Epithelial cell of esophagus (primary cell): Measurements from ENCODE around the gene LGALS7B.
"Not testable (repeated sequence)": the region's sequence is repeated elsewhere in the genome, so short reads cannot be mapped to it uniquely, and the experiment has no call there.

ENCODE experiments used
- DNase-seq: peaks from one replicate; pipeline ENCODE4 v3.0.0; 2010; ENCODE audit warnings: low read depth
- H3K4me3 ChIP-seq: 2 replicates; pipeline ENCODE4 v1.5.1; 2011; ENCODE audit warnings: mild to moderate bottlenecking, low read length, control low read depth
- CTCF ChIP-seq: IDR thresholded peaks from 2 replicates; pipeline ENCODE4 v1.5.1; 2011; ENCODE audit warnings: low read depth, mild to moderate bottlenecking, low read length, control low read depth, inconsistent platforms; ENCODE audit not compliant: insufficient read depth; ENCODE audit errors: missing control alignments

Gene LGALS7B

DNA sequence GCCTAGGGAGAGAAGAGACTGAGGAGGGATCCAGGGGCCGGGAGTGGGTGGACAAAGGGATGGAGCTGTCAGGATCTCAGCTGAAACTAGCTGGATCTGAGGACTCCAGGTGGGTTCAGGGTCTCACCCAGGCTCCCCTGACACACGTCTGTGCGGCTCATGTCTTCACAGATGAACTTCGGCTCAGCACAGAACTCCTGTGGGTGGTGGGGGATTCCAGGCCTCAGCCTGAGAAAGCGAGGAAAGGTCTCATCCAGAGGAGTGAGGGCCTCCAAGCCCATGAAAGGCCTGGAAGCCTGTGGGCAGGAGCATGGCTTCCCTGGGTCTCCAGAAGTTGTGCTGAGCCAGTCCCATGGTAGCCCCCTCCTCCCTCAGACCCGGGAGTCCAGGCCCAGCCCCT is 46.1 kb upstream of the LGALS7B start:
- no peak overlapping the region for H3K4me3 ChIP-seq
- DNase-seq, result no peak
- no peak for TF ChIP-seq CTCF

DNA sequence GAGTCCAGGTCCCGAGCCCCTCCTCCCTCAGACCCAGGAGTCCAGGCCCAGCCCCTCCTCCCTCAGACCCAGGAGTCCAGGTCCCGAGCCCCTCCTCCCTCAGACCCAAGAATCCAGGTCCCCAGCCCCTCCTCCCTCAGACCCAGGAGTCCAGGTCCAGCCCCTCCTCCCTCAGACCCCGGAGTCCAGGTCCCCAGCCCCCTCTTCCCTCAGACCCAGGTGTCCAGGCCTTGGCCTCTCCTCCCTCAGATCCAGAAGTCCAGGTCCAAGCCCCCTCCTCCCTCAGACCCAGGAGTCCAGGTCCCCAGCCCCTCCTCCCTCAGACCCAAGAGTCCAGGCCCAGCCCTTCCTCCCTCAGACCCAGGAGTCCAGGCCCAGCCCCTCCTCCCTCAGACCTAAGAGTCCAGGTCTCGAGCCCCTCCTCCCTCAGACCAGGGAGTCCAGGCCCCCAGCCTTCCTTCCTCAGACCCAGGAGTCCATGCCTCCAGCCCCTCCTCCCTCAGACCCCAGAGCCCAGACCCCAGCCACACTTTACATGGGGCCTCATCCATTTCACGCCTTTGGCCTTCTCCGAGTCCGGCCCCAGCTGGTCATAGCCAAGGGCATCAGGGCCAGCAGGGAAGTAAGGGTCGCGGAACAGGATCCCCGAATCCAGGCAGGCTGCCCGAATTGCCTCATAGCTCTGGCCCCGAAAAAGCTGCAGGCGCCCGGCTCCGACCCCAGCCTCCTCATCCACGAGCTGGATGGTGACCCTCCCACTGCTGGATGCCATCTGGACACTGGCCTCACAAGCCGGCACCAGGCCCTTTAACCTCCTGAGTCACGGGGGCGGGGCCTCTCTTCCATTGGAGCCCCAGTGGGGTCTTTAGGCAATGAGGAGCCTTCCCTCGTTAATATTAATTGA is 45.4 kb upstream of the LGALS7B start:
- no peak for DNase-seq
- no peak overlapping the region for H3K4me3 ChIP-seq

DNA sequence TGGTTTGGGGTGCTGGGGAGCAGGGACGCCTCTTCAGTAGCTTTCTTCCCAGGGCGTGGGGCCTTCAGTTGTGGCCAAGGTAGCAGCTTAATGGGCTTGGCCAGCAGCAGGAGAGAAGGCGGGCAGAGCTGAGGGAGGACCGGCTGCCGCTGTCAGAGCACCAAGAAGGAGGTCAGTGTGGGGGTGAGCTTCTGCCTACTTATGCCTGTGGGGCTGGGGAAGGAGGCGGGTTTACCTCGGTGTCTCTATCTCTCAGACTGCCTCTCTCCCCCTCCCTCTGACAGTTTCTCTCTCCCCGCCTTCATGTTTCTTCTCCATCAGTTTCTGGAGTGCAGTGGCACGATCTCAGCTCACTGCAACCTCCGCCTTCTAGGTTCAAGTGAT is 44.7 kb upstream of the LGALS7B start, which contains the start of gene CAPN12:
Gene CAPN12 (minus strand): TSS at position 177 of the 384 bp plus-strand sequence. CDS start 309 bp downstream, outside the sequence.
- H3K4me3 ChIP-seq, result no peak within 1 kb of the TSS
- no peak for DNase-seq
- TF ChIP-seq CTCF, result no peak

More for the DNA sequence above, 45.4 kb upstream of the LGALS7B start:
- TF ChIP-seq CTCF, result no peak

DNA sequence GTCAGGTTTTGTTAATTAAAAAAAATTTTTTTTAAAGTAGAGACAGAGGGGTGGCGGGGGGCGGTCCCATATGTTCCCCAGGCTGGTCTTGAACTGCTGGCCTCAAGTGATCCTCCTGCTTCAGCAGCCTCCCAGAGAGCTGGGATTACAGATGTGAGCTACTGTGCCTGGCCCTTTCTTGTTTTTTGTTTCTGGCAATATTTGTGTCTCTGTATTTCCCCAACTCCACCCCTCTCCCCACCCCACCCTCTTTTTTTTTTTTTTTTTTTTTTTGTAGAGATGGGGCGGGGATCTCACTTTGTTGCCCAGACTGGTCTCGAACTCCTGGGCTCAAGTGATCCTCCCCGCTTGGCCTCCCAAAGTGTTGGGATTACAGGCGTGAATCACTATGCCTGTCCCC is 44.1 kb upstream of the LGALS7B start:
- DNase-seq, result no peak
- no peak overlapping the region for H3K4me3 ChIP-seq
- TF ChIP-seq CTCF, result no peak

DNA sequence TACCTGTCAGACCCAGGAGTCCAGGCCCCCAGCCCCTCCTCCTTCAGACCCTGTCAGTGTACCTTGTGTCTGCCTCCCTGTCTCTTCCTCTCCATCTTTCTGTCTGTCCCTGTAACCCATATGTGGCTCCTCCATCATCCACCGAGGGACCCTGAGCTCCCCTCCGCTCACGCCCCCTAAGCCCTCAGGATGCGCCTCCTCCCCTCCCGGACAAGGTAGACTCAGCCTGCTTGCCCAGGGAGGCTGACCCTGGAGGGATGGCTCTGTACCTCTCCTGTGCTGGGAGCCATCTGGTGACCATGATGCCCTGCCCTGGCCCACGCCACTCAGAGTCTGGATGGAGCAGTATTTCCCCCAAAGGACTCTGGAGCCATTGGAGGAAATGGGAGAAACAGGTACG is 43.7 kb upstream of the LGALS7B start:
- H3K4me3 ChIP-seq, result no peak overlapping the region
- no peak for TF ChIP-seq CTCF
- no peak for DNase-seq

DNA sequence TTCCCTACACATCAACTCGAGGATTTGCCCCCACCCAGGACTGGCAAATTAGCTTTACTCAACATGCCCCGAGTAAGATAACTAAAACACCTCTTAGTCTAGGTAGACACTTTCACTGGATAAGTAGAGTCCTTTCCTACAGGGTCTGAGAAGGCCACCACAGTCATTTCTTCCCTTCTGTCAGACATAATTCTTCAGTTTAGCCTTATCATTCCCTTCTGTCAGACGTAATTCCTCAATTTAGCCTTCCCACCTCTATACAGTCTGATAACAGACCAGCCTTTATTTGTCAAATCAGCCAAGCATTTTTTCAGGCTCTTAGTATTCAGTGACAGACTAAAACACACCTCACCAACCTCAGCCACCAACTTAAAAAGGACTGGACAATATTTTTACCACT is 35.2 kb upstream of the LGALS7B start:
- DNase-seq, H3K4me3 ChIP-seq: not testable (repeated sequence)

DNA sequence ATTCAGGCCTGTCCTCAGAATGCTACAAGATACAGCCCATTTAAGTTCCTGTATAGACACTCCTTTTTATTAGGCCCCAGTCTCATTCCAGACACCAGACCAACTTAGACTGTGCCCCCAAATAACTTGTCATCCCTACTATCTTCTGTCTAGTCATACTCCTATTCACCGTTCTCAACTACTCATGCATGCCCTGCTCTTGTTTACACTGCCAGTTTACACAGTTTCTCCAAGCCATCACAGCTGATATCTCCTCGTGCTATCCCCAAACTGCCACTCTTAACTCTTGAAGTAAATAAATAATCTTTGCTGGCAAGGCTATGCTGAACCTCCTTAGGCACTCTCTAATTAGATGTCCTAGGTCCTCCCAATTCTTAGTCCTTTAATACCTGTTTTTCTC is 34.8 kb upstream of the LGALS7B start:
- not testable (repeated sequence) for H3K4me3 ChIP-seq, DNase-seq

GRCh38 chr19:38759590-38760003 is 29.4 kb upstream of the LGALS7B start:
- no peak for TF ChIP-seq CTCF
- H3K4me3 ChIP-seq, result no peak overlapping the region
- no peak for DNase-seq

DNA sequence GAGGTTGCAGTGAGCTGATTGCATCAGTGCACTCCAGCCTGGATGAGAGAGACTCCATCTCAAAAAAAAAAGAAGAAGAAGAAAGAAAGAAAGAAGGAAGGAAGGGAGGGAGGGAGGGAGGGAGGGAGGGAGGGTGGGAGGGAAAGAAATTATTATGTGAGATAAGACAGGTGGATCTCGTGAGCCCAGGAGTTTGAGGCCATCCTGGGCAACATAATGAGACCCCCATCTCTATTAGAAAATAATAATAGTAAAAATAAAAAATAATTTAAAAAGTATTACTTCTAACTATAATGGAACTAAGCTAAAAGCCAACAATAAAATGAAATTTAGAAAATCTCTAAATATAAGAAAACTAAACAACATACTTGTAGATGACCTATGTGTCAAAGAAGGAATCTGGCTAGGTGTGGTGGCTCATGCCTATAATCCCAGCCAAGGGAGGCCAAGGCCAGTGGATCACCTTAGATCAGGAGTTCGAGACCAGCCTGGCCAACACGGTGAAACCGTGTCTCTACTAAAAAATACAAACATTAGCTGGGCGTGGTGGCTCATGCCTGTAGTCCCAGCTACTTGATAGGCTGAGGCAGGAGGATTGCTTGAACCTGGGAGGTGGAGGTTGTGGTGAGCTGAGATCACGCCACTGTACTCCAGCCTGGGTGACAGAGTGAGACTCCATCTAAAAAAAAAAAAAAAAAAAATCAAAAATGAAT is 28.0 kb upstream of the LGALS7B start:
- not testable (repeated sequence) for DNase-seq

GRCh38 chr19:38761884-38762389 is 27.1 kb upstream of the LGALS7B start:
- not testable (repeated sequence) for DNase-seq, H3K4me3 ChIP-seq

More for the DNA sequence above, 28.0 kb upstream of the LGALS7B start:
- H3K4me3 ChIP-seq, result not testable (repeated sequence)
